ENCODE results near the gene SEPTIN8.

The SEPTIN8 gene

DNA sequence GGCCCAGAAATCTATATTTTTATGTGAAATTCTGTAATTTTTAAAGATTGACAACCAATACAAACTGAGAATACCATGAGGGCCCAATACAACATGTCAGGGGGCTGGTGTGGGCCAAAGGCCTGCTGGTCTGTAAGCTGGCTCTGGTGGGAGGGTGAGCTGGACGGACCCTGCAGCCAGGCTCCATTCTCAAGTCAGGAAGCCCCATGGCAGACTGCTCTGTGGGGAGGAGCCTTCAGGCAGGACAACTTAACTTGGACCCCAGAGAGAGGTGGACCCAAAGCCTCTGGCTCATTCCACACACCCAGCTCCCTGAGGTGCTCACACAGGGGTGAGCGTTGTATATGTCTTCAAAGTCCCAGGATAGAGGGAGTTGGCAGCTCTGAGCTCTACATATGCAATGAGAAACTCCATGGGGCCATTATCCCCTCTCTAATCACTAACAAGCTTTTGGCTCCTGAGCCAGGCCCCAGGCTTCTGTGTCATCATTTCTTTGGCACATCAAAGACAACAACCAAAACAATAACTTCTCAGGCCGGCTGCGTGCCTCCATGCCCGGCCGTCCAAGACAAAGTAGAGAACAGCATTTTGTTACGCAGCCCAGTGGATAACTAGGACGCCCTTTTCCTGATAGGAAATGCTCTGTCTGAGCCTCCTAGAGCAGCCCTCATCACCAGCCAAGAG lies 6.4 kb downstream of the SEPTIN8 start:
- H3K27me3 ChIP-seq (replicated peaks; ENCODE audit: control insufficient read depth, insufficient read depth, low read length): no peaks in the 10 kb centered on the region
- H3K36me3 ChIP-seq (ENCODE audit: control insufficient read depth, insufficient read depth, low read length, severe bottlenecking): no peaks in the 10 kb centered on the region
- no peaks in the 10 kb centered on the region for H3K9me3 ChIP-seq (ENCODE audit: control insufficient read depth, low read length)
- no peak for DNase-seq (ENCODE audit: low read depth)
- H3K4me1 ChIP-seq (ENCODE audit: control insufficient read depth, insufficient read depth, low read length): peaks cover 48% of the 10 kb centered on the region
- no peak overlapping the region for H3K4me3 ChIP-seq (ENCODE audit: low read length)
- no peak overlapping the region for H3K9ac ChIP-seq (ENCODE audit: low read length)

GRCh38 chr5:132768485-132768868 lies 8.6 kb downstream of the SEPTIN8 start:
- no peak for DNase-seq (ENCODE audit: low read depth)
- no peaks in the 10 kb centered on the region for H3K9me3 ChIP-seq (ENCODE audit: control insufficient read depth, low read length)
- no peak overlapping the region for H3K9ac ChIP-seq (ENCODE audit: low read length)
- H3K4me3 ChIP-seq (ENCODE audit: low read length): no peak overlapping the region
- peaks cover 39% of the 10 kb centered on the region for H3K4me1 ChIP-seq (ENCODE audit: control insufficient read depth, insufficient read depth, low read length)
- no peaks in the 10 kb centered on the region for H3K27me3 ChIP-seq (replicated peaks; ENCODE audit: control insufficient read depth, insufficient read depth, low read length)
- H3K36me3 ChIP-seq (ENCODE audit: control insufficient read depth, insufficient read depth, low read length, severe bottlenecking): peaks cover 15% of the 10 kb centered on the region

DNA sequence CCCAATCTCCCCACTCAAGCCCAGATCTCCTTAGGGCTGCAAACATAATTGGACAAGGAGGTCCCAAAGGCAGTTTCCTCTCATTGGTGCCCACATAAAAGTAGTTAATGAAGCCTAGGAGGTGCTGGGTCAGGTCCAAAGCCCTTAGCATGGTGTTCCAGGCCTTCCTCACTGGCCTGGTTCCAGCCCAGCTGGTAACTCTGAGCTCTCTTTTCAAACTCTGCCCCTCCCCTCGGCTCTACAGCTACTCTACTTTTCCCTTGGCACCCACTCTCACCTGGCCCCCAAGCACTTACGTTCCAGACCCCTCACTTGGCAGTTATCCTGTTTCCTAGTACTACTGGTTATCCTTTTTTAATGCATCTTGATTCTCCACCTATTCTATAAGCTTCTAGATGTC lies 9.9 kb downstream of the SEPTIN8 start:
- Histone ChIP-seq H3K9me3 (ENCODE audit: control insufficient read depth, low read length) (no peaks in the 10 kb centered on the region), H3K27me3 (replicated peaks; ENCODE audit: control insufficient read depth, insufficient read depth, low read length) (no peaks in the 10 kb centered on the region), H3K9ac (ENCODE audit: low read length) (peak overlapping the region; percentile 24), H3K4me1 (ENCODE audit: control insufficient read depth, insufficient read depth, low read length) (peaks cover 38% of the 10 kb centered on the region), H3K36me3 (ENCODE audit: control insufficient read depth, insufficient read depth, low read length, severe bottlenecking) (peaks cover 28% of the 10 kb centered on the region), H3K4me3 (ENCODE audit: low read length) (peak overlapping the region; percentile 12)
- no peak for DNase-seq (ENCODE audit: low read depth)

GRCh38 chr5:132766806-132767055 lies 10.3 kb downstream of the SEPTIN8 start:
- Histone ChIP-seq H3K27me3 (replicated peaks; ENCODE audit: control insufficient read depth, insufficient read depth, low read length) (no peaks in the 10 kb centered on the region), H3K36me3 (ENCODE audit: control insufficient read depth, insufficient read depth, low read length, severe bottlenecking) (peaks cover 31% of the 10 kb centered on the region)
- DNase-seq (ENCODE audit: low read depth): no peak

DNA sequence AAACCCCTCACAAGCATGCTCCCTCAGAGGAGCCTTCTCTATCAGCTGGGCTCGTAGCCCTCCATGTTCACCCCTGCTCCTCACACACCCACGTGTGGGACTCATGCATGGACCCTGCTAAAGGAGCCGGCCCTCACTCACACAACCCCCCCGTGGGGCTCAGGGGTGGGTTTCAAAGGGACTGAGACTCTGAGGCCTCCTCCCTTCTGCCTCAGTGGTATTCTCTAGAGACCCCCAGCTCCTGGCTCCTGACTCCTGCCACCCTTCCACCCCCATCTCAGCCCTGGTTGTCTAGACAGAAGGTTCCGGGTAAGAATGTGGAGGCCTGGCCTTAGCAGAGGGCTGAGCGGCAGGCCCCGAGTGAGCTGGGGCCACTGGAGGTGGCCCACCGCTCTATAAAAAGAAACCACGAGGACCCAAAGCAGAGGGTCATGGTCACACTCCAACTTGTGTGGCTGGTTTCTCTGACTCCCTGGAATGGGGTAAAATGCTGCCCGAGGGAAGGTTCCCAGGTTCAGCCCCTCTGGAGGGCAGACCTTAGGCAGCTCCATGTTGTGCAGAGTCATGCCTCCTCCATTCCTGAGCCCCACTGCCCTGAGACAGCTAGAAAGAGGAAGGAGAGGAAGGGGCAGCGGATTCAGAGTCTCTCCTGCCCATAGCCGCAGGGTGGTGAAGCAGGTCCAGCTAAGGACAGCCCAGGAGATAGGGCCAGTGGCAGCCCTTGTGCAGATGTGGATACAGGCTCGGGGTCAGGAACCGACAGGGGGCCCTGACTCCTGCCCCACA lies 10.8 kb downstream of the SEPTIN8 start:
- Histone ChIP-seq H3K27me3 (replicated peaks; ENCODE audit: control insufficient read depth, insufficient read depth, low read length) (no peaks in the 10 kb centered on the region), H3K36me3 (ENCODE audit: control insufficient read depth, insufficient read depth, low read length, severe bottlenecking) (peaks cover 36% of the 10 kb centered on the region), H3K4me1 (ENCODE audit: control insufficient read depth, insufficient read depth, low read length) (peaks cover 28% of the 10 kb centered on the region), H3K9ac (ENCODE audit: low read length) (no peak overlapping the region), H3K9me3 (ENCODE audit: control insufficient read depth, low read length) (no peaks in the 10 kb centered on the region), H3K4me3 (ENCODE audit: low read length) (no peak overlapping the region)
- DNase-seq (ENCODE audit: low read depth): no peak

More at GRCh38 chr5:132766806-132767055, 10.3 kb downstream of the SEPTIN8 start:
- Histone ChIP-seq H3K4me1 (ENCODE audit: control insufficient read depth, insufficient read depth, low read length) (peaks cover 34% of the 10 kb centered on the region), H3K9me3 (ENCODE audit: control insufficient read depth, low read length) (no peaks in the 10 kb centered on the region), H3K9ac (ENCODE audit: low read length) (no peak overlapping the region), H3K4me3 (ENCODE audit: low read length) (no peak overlapping the region)

GRCh38 chr5:132765311-132766019 lies 11.6 kb downstream of the SEPTIN8 start:
- no peak for DNase-seq (ENCODE audit: low read depth)
- Histone ChIP-seq H3K9ac (ENCODE audit: low read length) (no peak overlapping the region), H3K36me3 (ENCODE audit: control insufficient read depth, insufficient read depth, low read length, severe bottlenecking) (peaks cover 43% of the 10 kb centered on the region), H3K27me3 (replicated peaks; ENCODE audit: control insufficient read depth, insufficient read depth, low read length) (no peaks in the 10 kb centered on the region), H3K4me1 (ENCODE audit: control insufficient read depth, insufficient read depth, low read length) (peaks cover 21% of the 10 kb centered on the region), H3K4me3 (ENCODE audit: low read length) (no peak overlapping the region), H3K9me3 (ENCODE audit: control insufficient read depth, low read length) (no peaks in the 10 kb centered on the region)

GRCh38 chr5:132764671-132765238 lies 12.3 kb downstream of the SEPTIN8 start:
- Histone ChIP-seq H3K36me3 (ENCODE audit: control insufficient read depth, insufficient read depth, low read length, severe bottlenecking) (peaks cover 49% of the 10 kb centered on the region), H3K4me1 (ENCODE audit: control insufficient read depth, insufficient read depth, low read length) (peaks cover 19% of the 10 kb centered on the region), H3K9ac (ENCODE audit: low read length) (no peak overlapping the region), H3K4me3 (ENCODE audit: low read length) (no peak overlapping the region), H3K27me3 (replicated peaks; ENCODE audit: control insufficient read depth, insufficient read depth, low read length) (no peaks in the 10 kb centered on the region), H3K9me3 (ENCODE audit: control insufficient read depth, low read length) (no peaks in the 10 kb centered on the region)
- no peak for DNase-seq (ENCODE audit: low read depth)

DNA sequence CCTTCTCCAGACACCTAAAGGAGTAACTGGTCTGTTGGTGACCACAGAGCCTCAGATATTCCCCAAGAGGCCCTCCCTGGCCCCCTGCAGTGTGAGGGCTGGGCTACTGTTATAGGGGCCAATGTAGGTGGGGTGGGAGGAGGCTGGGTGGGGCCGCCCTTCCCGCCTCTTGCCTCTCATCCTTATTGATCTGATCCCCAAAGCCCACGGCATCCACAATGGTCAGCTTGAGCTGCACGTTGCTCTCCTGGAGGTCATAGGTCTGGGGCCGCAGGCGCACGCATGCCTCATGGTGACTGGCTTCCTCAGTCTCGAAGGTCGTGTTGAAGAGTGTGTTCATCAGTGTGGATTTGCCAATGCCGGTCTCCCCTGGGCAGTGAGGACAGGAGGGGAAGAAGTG lies 13.0 kb downstream of the SEPTIN8 start:
- no peak for DNase-seq (ENCODE audit: low read depth)
- H3K4me3 ChIP-seq (ENCODE audit: low read length): no peak overlapping the region
- no peaks in the 10 kb centered on the region for H3K27me3 ChIP-seq (replicated peaks; ENCODE audit: control insufficient read depth, insufficient read depth, low read length)
- peaks cover 19% of the 10 kb centered on the region for H3K4me1 ChIP-seq (ENCODE audit: control insufficient read depth, insufficient read depth, low read length)
- H3K9ac ChIP-seq (ENCODE audit: low read length): no peak overlapping the region
- peaks cover 56% of the 10 kb centered on the region for H3K36me3 ChIP-seq (ENCODE audit: control insufficient read depth, insufficient read depth, low read length, severe bottlenecking)
- H3K9me3 ChIP-seq (ENCODE audit: control insufficient read depth, low read length): no peaks in the 10 kb centered on the region

- DNase-seq (ENCODE audit: low read depth): no peak
- H3K9ac ChIP-seq (ENCODE audit: low read length): no peak overlapping the region
- peaks cover 19% of the 10 kb centered on the region for H3K4me1 ChIP-seq (ENCODE audit: control insufficient read depth, insufficient read depth, low read length)
- H3K9me3 ChIP-seq (ENCODE audit: control insufficient read depth, low read length): no peaks in the 10 kb centered on the region
- no peak overlapping the region for H3K4me3 ChIP-seq (ENCODE audit: low read length)
- peaks cover 62% of the 10 kb centered on the region for H3K36me3 ChIP-seq (ENCODE audit: control insufficient read depth, insufficient read depth, low read length, severe bottlenecking)
- no peaks in the 10 kb centered on the region for H3K27me3 ChIP-seq (replicated peaks; ENCODE audit: control insufficient read depth, insufficient read depth, low read length)
Measured at GRCh38 chr5:132763181-132764036, 13.6 kb downstream of the SEPTIN8 start.

GRCh38 chr5:132762246-132763000 lies 14.6 kb downstream of the SEPTIN8 start:
- Histone ChIP-seq H3K4me3 (ENCODE audit: low read length) (no peak overlapping the region), H3K36me3 (ENCODE audit: control insufficient read depth, insufficient read depth, low read length, severe bottlenecking) (peaks cover 72% of the 10 kb centered on the region)
- no peak for DNase-seq (ENCODE audit: low read depth)

More at GRCh38 chr5:132762246-132763000, 14.6 kb downstream of the SEPTIN8 start:
- Histone ChIP-seq H3K4me1 (ENCODE audit: control insufficient read depth, insufficient read depth, low read length) (peaks cover 12% of the 10 kb centered on the region), H3K9ac (ENCODE audit: low read length) (no peak overlapping the region), H3K27me3 (replicated peaks; ENCODE audit: control insufficient read depth, insufficient read depth, low read length) (peaks cover 1% of the 10 kb centered on the region), H3K9me3 (ENCODE audit: control insufficient read depth, low read length) (no peaks in the 10 kb centered on the region)
